Gastrocnemius medialis (tissue), 4 donors: ENCODE measurements around the gene GATC.

Experiments used
- POLR2A ChIP-seq, 2 donors: fragments of 450-650 bp; IDR thresholded peaks; one replicate each; pipeline ENCODE4 v1.6.1; 2017; ENCODE audit warnings: antibody characterized with exemption in 2 of 2, mild to moderate bottlenecking in 2 of 2, moderate library complexity in 2 of 2
- TF ChIP-seq, protein P1 (sequence below), 5 experiments: fragments of 450-650 bp in 3 of 5; fragments of 200-600 bp in 2 of 5; sonication (generic) in 2 of 5; IDR thresholded peaks in 4 of 5; conservative IDR thresholded peaks in 1 of 5; 1 replicate in 4 of 5; 2 replicates in 1 of 5; pipeline ENCODE4 v1.5.1; 2016 to 2019; ENCODE audit warnings: antibody characterized with exemption in 5 of 5, mild to moderate bottlenecking in 3 of 5, moderate library complexity in 3 of 5

DNA sequence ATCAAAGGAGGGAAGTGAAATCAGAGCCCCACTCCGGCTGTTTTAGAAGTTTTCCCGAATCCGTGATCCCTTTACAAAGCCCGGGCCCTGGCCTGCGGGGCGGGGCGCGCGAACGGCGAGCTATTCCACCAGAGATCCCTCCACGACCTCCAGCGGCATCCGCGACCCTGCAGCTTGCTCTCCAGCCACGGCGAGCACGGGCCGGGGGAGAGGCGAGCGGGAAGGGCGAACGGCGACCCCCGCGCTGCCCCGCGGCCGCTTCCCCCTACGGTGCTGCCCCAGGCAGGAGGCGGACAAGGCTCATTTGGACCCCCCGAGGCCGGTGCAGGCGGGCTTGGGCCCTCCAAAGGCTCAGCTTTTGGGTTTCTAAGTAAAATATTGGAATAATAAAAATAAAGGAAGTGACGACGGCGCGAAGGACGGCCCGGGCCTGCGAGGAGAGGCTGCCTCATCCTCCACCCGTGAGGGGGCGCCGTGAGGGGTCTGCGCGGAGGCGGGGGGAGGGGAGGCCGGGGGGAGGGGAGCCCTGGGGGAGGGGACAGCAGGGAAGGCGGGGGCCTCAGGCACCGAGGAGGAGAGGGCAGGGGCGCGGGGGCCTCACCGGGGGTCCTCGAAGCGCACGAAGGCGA lies 22.7 kb downstream of the GATC start:
- TF ChIP-seq POLR2A (IDR thresholded peaks at IDR 0.05) = no peak
- TF ChIP-seq, protein P1, sequence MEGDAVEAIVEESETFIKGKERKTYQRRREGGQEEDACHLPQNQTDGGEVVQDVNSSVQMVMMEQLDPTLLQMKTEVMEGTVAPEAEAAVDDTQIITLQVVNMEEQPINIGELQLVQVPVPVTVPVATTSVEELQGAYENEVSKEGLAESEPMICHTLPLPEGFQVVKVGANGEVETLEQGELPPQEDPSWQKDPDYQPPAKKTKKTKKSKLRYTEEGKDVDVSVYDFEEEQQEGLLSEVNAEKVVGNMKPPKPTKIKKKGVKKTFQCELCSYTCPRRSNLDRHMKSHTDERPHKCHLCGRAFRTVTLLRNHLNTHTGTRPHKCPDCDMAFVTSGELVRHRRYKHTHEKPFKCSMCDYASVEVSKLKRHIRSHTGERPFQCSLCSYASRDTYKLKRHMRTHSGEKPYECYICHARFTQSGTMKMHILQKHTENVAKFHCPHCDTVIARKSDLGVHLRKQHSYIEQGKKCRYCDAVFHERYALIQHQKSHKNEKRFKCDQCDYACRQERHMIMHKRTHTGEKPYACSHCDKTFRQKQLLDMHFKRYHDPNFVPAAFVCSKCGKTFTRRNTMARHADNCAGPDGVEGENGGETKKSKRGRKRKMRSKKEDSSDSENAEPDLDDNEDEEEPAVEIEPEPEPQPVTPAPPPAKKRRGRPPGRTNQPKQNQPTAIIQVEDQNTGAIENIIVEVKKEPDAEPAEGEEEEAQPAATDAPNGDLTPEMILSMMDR (IDR thresholded peaks at IDR 0.05 in 4 of 5, conservative IDR thresholded peaks at IDR 0.05 in 1 of 5) = no peak
